GM12872 (cell line): Measurements from ENCODE around the gene RBFOX1.

ENCODE experiments used
- CTCF ChIP-seq: IDR thresholded peaks from 3 replicates; pipeline ENCODE4 v1.5.1; 2011; ENCODE audit warnings: low read depth, mild to moderate bottlenecking, low read length, moderate library complexity; ENCODE audit not compliant: insufficient read depth

Gene RBFOX1

GRCh38 chr16:7629571-7629970 lies 296.9 kb downstream of the RBFOX1 start:
- no peak for TF ChIP-seq CTCF

GRCh38 chr16:7637446-7637845 lies 304.8 kb downstream of the RBFOX1 start:
- TF ChIP-seq CTCF, result no peak

GRCh38 chr16:7638306-7638705 lies 305.7 kb downstream of the RBFOX1 start:
- TF ChIP-seq CTCF, result no peak

GRCh38 chr16:7640334-7640733 lies 307.7 kb downstream of the RBFOX1 start:
- TF ChIP-seq CTCF, result no peak

GRCh38 chr16:7644176-7644575 lies 311.5 kb downstream of the RBFOX1 start:
- no peak for TF ChIP-seq CTCF

GRCh38 chr16:7644811-7645210 lies 312.2 kb downstream of the RBFOX1 start:
- no peak for TF ChIP-seq CTCF

GRCh38 chr16:7646821-7647500 lies 314.3 kb downstream of the RBFOX1 start:
- TF ChIP-seq CTCF, result no peak
